GM21390 (cell line): ENCODE measurements around the gene PLGRKT.
"Not testable (repeated sequence)": the region's sequence is repeated elsewhere in the genome, so short reads cannot be mapped to it uniquely, and the experiment has no call there.

Experiments used
- ATAC-seq: cut with Tn5 transposase; IDR thresholded peaks from one replicate; pipeline ENCODE4 v1.9.1; 2021; ENCODE audit not compliant: unreplicated experiment

The PLGRKT gene

DNA sequence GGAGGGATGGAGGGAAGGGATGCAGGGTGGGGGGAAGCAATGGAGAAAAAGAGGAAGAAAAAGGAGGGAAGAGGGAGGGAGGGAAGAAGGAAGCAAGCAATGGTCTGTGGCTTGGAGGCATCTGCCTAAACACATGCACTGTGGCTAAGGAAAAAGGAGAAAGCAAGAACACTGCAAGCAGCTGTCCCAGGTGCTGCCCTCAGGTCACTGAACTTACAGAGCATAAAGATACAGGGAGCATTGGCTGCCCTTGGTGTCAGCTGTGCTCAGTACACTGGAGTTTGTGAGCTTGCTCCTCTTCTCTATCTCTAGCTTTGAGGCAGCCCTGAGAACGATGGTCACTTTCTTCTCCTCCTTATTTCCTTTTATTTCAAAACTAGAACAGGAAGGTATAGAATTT is 116.1 kb downstream of the PLGRKT start:
- not testable (repeated sequence) for ATAC-seq

DNA sequence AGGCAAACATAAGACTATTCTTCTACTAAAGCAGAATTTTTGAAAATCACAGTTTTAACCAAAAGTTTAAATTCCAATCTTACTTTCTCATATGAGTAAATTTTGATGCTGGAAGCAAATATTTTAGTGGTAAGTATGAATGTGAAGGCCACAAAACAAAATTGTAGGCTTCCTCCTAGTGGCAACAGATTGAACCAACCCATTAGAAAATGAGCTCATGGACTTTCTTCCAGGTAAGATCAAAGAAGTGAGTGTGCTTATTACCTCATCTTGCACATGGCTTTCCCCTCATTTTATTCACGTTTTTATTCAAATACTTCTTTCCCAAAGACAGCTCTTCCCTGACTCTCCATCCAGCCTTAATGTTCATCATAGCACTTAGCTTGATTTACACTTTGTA is 116.7 kb downstream of the PLGRKT start:
- ATAC-seq, result no peak

DNA sequence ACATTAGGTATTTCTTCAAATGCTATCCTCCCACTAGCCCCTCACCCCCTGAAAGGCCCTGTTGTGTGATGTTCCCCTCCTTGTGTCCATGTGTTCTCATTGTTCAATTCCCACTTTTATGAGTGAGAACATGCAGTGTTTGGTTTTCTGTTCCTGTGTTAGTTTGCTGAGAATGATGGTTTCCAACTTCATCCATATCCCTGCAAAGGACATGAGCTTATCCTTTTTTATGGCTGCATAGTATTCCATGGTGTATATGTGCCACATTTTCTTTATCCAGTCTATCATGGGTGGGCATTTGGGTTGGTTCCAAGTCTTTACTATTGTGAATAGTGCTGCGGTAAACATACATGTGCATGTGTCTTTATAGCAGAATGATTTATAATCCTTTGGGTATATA is 121.3 kb downstream of the PLGRKT start:
- ATAC-seq, result not testable (repeated sequence)

DNA sequence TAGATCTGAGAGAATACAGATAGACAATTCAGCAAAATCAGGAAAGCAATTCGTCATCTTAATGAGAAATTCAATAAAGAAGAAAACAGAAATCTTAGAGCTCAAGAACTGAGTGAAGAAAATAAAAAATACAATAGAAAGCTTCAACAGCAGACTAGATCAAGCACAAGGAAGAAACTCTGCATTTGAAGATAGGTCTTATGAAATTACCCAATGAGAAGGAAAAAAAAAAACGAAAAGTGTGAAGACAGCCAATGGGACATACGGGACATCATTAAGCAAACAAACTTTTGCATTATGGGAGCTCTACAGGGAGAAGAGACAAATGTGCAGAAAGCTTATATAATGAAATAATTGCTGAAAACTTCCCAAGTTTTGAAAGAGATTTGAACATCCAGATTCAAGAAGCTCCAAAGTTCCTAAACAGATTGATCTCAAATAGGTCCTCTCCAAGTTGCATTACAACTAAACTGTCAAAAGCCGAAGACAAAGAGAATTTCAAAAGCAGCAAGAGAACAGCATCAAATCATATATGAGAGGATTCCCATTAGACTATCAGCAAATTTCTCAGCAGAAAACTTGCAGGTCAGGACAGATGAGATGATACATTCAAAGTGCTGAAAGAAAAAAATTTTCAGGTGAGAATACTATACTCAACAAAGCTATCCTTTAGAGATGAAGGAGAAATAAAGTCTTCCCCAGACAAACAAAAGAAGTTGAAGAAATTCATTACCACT is 122.4 kb downstream of the PLGRKT start:
- no peak for ATAC-seq

DNA sequence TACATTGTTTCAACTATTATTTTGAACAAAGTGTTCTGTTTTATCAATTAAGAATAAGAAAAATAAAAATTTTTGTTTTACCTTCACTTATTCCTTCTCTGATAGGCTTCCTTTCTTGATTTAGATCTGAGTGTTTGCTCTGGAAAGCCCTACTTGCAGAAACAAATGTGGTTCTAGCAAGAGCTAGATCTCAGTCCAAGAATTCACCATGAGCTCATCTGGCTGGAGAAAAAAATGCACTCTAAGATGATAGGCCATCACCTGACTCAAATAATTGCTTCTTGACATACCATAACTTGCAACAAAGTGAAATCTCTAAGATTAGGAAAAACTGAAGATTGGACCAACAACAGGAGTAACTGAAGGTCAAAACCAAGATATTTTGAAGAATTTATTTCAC is 126.9 kb downstream of the PLGRKT start:
- no peak for ATAC-seq
